Motor neuron (in vitro differentiated cells): ENCODE results near the gene CCDC185. TPM values are rescaled to one million over a fixed set of nuclear protein-coding genes. Genes with fewer than 3 reads are reported as not detected.
"Not testable (repeated sequence)": the region's sequence is repeated elsewhere in the genome, so short reads cannot be mapped to it uniquely, and the experiment has no call there.

Experiments used
- ATAC-seq, 8 experiments: fragments of 200-7000 bp; cut with Tn5 transposase; replicated peaks in 6 of 8; 2 replicates each; pipeline ENCODE4 v1.8.0; 2021; ENCODE audit warnings: mild to moderate bottlenecking in 8 of 8, moderate library complexity in 8 of 8
- H3K27ac ChIP-seq, 2 donors: fragments of 250-450 bp; sonication (Bioruptor Pico); 2 replicates each; pipeline ENCODE4 v1.9.0; 2021; ENCODE audit warnings: antibody characterized with exemption in 2 of 2, mild to moderate bottlenecking in 2 of 2, moderate library complexity in 1 of 2
- H3K4me1 ChIP-seq, 2 donors: fragments of 250-450 bp; sonication (Bioruptor Pico); replicated peaks in 1 of 2; 2 replicates each; pipeline ENCODE4 v1.6.1; 2021; ENCODE audit warnings: antibody characterized with exemption in 2 of 2, mild to moderate bottlenecking in 2 of 2, moderate library complexity in 1 of 2
- H3K4me3 ChIP-seq, 5 donors: fragments of 250-450 bp; sonication (Bioruptor Pico); 2 replicates each; pipeline ENCODE4 v1.9.0; 2021; ENCODE audit warnings: antibody characterized with exemption in 5 of 5, mild to moderate bottlenecking in 5 of 5, moderate library complexity in 4 of 5
- WGBS, 10 experiments: fragments of 450-650 bp; shearing (Covaris generic); methylation state at CpG; one replicate each; pipeline ENCODE4 v1.0.0; 2022; 5-methylcytosine and 5-hydroxymethylcytosine counted together
- in situ Hi-C, 9 experiments: fragments of 400-800 bp; cut with MboI; loops; one replicate each; pipeline ENCODE4 v1.15.0; 2021; ENCODE audit warnings: low sequenced_read_pairs in 9 of 9, low pct_unique_long_range_greater_than_20kb in 2 of 9; ENCODE audit not compliant: unreplicated experiment in 9 of 9
- total RNA-seq, 8 experiments: library from RNA; unstranded; fragments of 300-600 nt; gene quantifications; 2 replicates each; pipeline versions ENCODE4 v1.2.3 to v1.2.4, GENCODE V29; 2022

The CCDC185 gene
- total RNA-seq, 8 experiments from 2014 or later = 0.05 to 0.81 (median 0.29) TPM; not detected in 1

DNA sequence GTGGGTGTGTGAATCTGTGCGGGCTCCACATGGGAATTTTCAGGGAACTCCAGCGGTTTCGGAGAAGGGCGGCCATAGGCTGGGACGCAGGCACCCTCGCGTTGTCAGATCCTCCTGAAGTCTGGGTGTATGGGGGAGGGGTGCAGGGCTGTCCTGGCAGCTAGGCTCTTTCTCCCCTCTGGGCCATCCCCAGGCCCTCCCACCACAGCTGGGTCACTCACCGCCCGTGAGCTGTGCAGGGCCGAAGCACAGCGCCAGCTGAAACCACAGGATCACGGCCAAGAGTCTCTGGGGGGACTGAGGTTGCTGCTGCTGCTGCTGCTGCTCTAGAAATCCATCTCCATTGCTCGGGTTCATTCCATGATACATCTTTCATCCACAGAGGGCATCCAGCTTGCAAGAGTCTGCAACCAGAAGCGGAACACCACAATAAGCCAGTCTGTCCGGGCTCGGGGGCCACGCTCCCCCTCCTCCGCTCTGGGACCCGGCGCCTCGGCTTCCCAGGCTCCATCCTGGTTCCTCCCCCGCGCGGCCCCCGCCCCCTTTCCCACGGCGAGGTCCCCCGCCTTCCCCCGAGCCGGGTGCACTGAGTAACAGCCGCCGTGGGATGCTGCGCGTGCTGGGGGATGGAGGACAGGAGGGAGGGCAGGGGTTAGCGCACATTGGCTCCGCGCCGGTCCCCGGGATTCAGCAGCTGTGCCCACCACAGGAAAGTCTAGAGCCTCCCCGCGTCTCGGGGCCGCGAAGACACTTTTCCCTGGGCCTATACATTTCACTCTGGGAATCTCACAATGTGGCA lies 30.0 kb upstream of the CCDC185 start:
- peak overlapping the region; percentile 40 to 69 (median 50) for H3K4me3 ChIP-seq
- in situ Hi-C loops = no loop called here
- peak overlapping the region; percentile 19 to 21 for H3K27ac ChIP-seq
- WGBS, 10 experiments = 0 to 2% (median 0%) methylated on average over 1 to 13 of the region's 44 CpGs; no CpG with 5 or more reads in 6 of the 10 experiments
- ATAC-seq = peak; percentile 42 to 71 (median 64)
- H3K4me1 ChIP-seq = peaks cover 4 to 7% of the 10 kb centered on the region in 2 donors

DNA sequence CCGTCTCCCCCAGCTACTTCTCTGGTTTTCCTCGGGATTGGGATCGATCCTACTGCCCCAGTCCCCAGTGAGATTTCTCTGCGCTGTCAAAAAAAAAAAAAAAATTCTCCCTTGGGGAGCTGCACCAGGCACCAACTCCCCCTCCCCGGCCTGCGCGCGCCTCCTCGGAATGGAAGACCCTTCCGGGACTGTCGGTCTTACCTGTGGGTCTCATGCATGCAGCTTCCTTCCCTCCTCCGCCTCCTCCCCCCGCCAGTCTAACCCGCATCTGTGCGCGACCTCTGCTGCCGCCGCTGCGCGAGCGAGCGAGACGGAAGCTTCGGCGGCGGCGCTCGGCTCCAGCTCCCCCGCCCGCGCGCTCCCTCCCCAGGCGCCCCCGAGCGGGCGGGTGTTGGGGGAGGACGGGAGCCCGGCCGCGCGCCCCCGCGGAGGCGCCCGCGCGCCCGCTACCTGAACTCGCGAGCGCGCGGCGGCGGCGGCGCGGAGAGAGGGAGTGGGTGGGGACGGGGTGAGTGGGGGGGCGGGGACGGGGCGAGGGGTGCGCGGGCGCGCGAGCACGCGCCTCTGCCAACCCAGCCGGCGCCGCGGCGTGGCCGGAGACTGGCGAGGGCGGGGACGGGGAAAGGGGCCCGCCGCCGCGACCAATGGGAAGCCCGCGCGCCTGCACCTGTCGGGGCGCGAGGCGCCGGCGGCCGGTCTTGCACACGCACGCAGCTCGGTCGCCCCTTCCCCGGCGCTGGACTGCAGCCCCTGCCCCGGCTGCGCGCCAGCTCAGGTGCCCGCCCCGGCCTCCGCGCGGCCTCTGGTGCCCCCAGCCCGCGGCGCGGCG lies 29.1 kb upstream of the CCDC185 start, which contains the start of gene SUSD4:
SUSD4 (minus strand) TSS at position 321 of the 829 bp plus-strand sequence. CDS start 751 bp downstream, outside the sequence.
- in situ Hi-C loops = no loop called here
- Histone ChIP-seq H3K4me1 (peaks cover 4 to 7% of the 10 kb centered on the region in 2 donors), H3K27ac (peak within 1 kb of the TSS; percentile 19 to 21), H3K4me3 (peak within 1 kb of the TSS; percentile 40 to 69 (median 50))
- peak; percentile 57 to 82 (median 75) for ATAC-seq
- 0 to 1% methylated on average over 3 to 14 of the region's 111 CpGs; no CpG with 5 or more reads in 8 of the 10 experiments for WGBS, 10 experiments

DNA sequence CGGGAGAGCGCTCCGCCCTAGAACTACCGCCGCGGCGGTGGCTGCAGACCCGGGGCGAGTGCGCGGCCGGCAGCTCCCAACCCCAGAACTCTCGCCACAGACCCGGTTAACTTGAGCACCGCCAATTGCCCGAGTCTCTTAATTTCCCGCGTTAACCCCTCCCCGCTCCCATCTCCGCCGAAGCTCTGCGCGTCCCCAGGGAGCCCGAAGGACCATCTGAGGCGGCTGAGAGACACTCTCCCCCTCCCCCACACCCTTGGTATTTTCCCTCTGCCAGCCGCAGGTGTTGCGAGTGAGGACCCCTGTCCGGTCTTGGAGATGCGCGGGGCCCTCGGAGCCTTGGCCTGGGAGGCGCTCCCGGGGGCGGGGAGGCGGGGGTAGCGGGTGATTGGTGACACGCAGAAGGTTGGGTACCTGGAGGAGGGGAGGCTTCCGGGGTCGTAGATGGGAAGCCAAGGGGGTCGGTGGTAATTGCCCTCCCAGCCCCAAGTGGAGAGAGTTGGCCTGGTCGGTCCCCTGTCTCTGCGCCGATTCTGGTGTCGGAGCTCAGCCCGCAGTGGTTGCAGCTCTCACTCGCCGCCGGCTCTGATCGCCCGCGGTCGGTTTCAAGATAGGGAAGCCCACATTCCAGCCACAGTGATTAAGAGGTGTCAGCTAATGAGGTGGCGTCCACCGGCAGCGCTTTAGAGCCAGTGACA lies 28.4 kb upstream of the CCDC185 start:
- H3K4me3 ChIP-seq = peak overlapping the region; percentile 40 to 69 (median 50)
- no peak overlapping the region for H3K27ac ChIP-seq
- in situ Hi-C loops = no loop called here
- H3K4me1 ChIP-seq = peaks cover 4 to 7% of the 10 kb centered on the region in 2 donors
- ATAC-seq = peak in 4 of 8 experiments; percentile 2 to 7 (median 5)
- 0 to 15% (median 2%) methylated on average over 3 to 31 of the region's 55 CpGs; no CpG with 5 or more reads in 4 of the 10 experiments for WGBS, 10 experiments

DNA sequence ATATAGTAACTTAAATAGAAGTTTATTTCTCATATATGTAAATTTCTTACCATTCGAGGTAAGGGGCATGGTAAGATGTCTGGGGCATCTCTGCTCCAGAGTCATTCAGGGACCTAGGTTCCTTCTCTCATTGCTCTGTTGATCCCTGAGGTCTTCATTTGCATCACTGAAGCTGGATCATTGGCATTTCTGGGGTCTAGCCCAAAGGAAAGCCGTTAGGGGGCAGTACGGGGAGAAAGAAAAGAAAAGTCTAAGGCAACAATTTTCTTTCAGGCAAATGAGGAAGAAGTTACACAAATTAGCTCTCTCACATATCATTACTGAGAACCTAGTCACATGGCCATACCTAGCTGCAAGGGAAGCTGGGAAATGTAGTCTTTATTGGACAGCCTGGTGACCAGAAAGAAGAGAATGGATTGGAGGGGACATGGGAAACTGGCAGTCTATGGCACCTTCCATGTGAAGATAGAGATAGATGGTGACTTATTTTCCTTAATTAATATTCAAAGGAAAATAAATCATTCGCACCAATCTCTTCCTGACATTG lies 19.1 kb upstream of the CCDC185 start:
- Histone ChIP-seq H3K4me3 (no peak overlapping the region), H3K4me1 (no peaks in the 10 kb centered on the region), H3K27ac (no peak overlapping the region)
- in situ Hi-C loops = no loop called here
- no peak for ATAC-seq
- 34 to 78% (median 53%) methylated on average over 2 to 4 of the region's 4 CpGs for WGBS, 10 experiments

DNA sequence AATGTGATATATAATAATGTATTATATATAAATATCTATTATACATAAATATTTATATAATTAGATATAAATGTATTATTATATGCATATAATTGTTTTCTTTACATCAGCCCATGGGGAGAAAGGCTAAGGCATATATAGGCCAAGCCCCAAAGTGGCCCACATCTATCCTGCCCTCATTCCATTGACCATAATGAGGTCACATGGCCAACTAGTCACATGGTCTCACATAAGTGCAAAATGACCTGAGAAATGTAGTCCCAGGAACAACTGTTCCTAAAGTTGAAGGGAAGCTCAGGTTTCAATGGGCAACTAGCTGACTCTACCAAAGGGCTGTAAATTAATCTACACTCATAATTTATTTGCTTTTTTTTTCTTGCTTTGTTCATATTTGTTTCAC lies 14.5 kb upstream of the CCDC185 start:
- no peaks in the 10 kb centered on the region for H3K4me1 ChIP-seq
- no peak overlapping the region for H3K27ac ChIP-seq
- no peak for ATAC-seq
- no peak overlapping the region for H3K4me3 ChIP-seq
- in situ Hi-C loops = no loop called here

DNA sequence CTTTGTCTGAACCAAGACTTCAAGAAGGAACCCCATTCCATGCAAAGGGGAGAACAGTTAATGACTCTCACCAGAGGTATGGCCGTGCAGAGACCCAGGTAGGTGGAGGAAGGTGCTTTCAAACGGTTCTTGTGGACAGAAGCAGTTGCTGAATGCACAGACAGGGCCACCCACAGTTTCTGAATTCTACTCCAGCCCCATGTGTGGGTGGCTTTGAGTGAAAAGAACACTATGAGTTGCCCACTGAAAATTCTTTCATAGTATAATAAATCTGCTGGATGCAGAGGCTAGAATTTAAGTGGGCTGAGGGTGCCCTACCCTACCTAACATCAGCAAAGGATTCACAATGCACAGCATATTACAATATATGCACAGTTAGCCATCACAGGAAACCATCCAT lies 7.2 kb upstream of the CCDC185 start:
- H3K4me1 ChIP-seq = no peaks in the 10 kb centered on the region
- WGBS, 10 experiments = 43 to 100% (median 59%) methylated on average over 1 to 2 of the region's 2 CpGs; no CpG with 5 or more reads in 6 of the 10 experiments
- in situ Hi-C loops = no loop called here
- H3K4me3 ChIP-seq = no peak overlapping the region
- no peak for ATAC-seq
- H3K27ac ChIP-seq = no peak overlapping the region

DNA sequence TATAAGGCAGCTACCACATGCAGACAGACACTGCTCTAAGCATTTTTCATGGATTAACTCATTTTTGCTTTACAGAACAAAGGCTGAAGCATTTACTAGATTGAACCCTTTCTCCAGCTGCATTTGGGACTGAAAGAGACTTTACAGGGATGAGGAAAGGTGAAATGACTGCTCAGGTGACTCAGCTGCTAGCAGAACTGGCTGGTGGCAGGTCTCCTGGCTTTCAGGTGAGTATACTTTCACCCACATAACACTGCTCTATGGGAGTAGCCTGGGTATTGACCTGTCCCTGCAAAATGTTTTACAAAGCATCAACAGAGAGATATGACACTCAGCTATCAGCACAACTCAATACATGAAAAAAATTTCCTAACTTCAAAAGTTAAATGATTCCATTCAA lies 2.6 kb upstream of the CCDC185 start:
- Histone ChIP-seq H3K27ac (no peak overlapping the region), H3K4me1 (no peaks in the 10 kb centered on the region), H3K4me3 (no peak overlapping the region)
- ATAC-seq = no peak
- in situ Hi-C loops = no loop called here

DNA sequence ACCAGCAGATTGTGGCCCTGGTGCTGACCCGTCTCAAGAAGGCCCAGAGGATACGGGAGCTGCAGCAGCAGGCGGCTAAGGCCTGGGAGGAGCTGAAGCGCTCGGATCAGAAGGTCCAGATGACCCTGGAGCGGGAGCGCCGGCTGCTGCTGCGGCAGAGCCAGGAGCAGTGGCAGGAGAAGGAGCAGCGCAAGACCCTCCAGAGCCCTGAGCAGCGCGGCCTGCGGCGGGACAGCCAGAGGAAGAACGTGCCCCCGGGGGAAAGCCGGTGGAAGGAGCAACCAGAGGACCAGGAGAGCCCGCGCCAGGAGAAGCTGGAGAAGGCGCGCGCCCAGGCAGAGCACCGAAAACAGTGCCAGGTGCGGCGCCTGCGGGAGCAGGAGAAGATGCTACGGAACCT lies 1.0 kb downstream of the CCDC185 start:
- in situ Hi-C loops = no loop called here
- Histone ChIP-seq H3K4me1 (no peaks in the 10 kb centered on the region), H3K27ac (no peak overlapping the region), H3K4me3 (no peak overlapping the region)
- ATAC-seq = no peak
- WGBS, 10 experiments = 86 to 100% (median 98%) methylated on average over 1 to 23 of the region's 27 CpGs; no CpG with 5 or more reads in 2 of the 10 experiments

DNA sequence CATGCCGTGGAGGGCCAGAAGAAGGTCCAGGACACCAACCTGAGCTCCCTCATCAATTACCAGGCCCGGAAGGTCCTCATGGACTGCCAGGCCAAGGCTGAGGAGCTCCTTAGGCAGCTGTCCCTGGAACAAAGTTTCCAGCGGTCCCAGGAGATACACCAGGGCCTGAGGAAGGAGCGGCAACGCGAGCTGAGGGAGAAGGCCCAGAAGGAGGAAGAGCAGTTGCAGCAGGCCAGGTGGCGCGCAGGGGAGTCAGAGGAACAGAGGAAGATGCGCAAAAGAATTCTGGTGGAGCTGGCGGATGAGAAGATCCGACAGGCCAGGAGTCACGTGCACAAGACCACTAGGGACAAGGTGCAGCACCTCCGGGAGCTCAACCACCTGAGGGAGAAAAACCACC lies 1.5 kb downstream of the CCDC185 start:
- no peak overlapping the region for H3K4me3 ChIP-seq
- ATAC-seq = no peak
- H3K27ac ChIP-seq = no peak overlapping the region
- no peaks in the 10 kb centered on the region for H3K4me1 ChIP-seq
- in situ Hi-C loops = no loop called here
- 80 to 100% (median 90%) methylated on average over 2 to 11 of the region's 13 CpGs; no CpG with 5 or more reads in 1 of the 10 experiments for WGBS, 10 experiments

DNA sequence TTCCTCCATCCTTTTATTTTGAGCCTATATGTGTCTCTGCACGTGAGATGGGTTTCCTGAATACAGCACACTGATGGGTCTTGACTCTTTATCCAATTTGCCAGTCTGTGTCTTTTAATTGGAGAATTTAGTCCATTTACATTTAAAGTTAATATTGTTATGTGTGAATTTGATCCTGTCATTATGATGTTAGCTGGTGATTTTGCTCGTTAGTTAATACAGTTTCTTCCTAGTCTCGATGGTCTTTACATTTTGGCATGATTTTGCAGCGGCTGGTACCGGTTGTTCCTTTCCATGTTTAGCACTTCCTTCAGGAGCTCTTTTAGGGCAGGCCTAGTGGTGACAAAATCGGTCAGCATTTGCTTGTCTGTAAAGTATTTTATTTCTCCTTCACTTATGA lies 6.2 kb downstream of the CCDC185 start:
- H3K27ac ChIP-seq, H3K4me1 ChIP-seq, H3K4me3 ChIP-seq, in situ Hi-C loops, ATAC-seq: not testable (repeated sequence)
- WGBS, 10 experiments = no CpG with 5 or more reads among the region's 6 CpGs

DNA sequence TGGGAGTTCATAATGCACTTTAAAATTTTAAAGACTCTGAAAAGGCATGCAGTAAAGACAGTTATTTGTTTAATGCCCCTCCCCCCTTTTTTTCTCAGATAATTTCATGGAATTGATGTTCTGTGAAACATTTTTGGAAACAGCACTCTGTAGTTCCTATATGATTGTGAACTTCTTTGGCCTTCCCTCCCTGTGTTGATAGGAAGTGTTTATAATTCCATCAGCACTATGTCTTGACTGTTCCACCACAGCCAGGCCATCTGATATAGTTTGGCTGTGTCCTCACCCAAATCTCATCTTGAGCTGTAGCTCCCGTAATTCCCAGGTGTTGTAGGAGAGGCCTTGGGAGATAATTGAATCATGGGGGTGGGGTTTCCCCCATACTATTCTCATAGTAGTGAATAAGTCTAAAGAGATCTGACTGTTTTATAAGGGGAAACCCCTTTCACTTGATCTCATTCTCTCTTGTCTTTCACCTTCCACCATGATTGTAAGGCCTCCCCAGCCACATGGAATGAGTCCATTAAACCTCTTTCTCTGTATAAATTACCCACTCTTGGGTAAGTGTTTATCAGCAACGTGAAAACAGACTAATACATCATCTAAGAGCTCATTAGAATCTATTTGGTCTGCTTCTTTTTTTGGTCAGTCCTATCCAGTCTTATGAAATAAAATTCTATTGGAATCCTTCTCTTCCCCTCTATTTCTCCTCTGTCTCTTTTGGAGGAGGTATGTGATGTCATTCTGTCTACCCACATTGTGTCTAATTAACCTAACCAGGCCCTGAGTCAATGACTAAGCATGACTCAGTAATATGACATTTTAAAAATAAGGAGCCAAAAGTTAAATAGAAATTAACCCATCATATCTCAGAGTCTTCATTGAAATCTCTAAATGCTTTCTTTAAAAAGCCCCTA lies 8.9 kb downstream of the CCDC185 start:
- in situ Hi-C loops = no loop called here
- ATAC-seq = peak in 3 of 8 experiments; percentile 56 to 77 (median 58)
- 0 to 92% (median 69%) methylated on average over 1 to 2 of the region's 2 CpGs; no CpG with 5 or more reads in 2 of the 10 experiments for WGBS, 10 experiments
- Histone ChIP-seq H3K4me1 (no peaks in the 10 kb centered on the region), H3K27ac (no peak overlapping the region), H3K4me3 (no peak overlapping the region)

DNA sequence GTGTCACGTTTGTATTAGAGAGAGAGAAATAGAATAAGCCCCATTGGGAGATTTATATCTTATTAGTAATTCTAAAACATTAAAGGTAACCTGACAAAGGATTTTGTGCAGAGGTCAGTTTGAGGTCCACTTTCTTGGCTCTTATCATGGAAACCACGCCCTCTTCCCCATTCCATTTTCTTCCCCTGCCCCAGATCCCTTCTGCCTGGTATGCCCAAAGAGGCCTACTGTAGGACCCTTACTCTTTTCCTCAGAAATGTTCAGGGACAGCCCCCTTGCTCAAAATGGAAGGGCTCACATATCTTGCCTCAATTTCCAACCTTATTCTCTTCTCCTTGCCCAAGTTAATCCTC lies 9.6 kb downstream of the CCDC185 start:
- in situ Hi-C loops = no loop called here
- ATAC-seq = no peak
- WGBS, 10 experiments = 50 to 100% (median 70%) methylated on average over 1 to 2 of the region's 2 CpGs; no CpG with 5 or more reads in 2 of the 10 experiments
- Histone ChIP-seq H3K4me1 (no peaks in the 10 kb centered on the region), H3K27ac (no peak overlapping the region), H3K4me3 (no peak overlapping the region)
